Left lung (tissue), 10 donors: ENCODE results near the gene R3HDM2. TPM values are rescaled to one million over a fixed set of nuclear protein-coding genes. Genes with fewer than 3 reads are reported as not detected.

Experiments
- ATAC-seq: fragments of 200-7000 bp; cut with Tn5 transposase; one replicate; pipeline ENCODE4 v1.9.1; 2020; ENCODE audit warnings: moderate library complexity
- DNase-seq, 4 donors: peaks; one replicate each; pipeline ENCODE4 v3.0.0-alpha.2; 2013 to 2020
- H3K27ac ChIP-seq, 2 donors: fragments of 200-600 bp; sonication (generic) in 1 of 2; one replicate each; pipeline versions ENCODE4 v1.5.0 to v1.8.0; 2020 to 2021
- H3K27me3 ChIP-seq, 2 donors: fragments of 200-600 bp; sonication (generic) in 1 of 2; one replicate each; pipeline versions ENCODE4 v1.5.0 to v1.8.0; 2020 to 2021
- H3K36me3 ChIP-seq, 2 donors: fragments of 200-600 bp; sonication (generic) in 1 of 2; one replicate each; pipeline versions ENCODE4 v1.5.0 to v1.8.0; 2020 to 2021
- H3K4me1 ChIP-seq, 2 donors: fragments of 200-600 bp; one replicate each; pipeline ENCODE4 v1.8.0; 2021
- H3K4me3 ChIP-seq, 2 donors: fragments of 200-600 bp; sonication (generic) in 1 of 2; one replicate each; pipeline versions ENCODE4 v1.5.0 to v1.8.0; 2020 to 2021; ENCODE audit warnings: mild to moderate bottlenecking in 1 of 2
- H3K9me3 ChIP-seq, 2 donors: fragments of 200-600 bp; sonication (generic) in 1 of 2; one replicate each; pipeline versions ENCODE4 v1.5.0 to v1.8.0; 2020 to 2021
- intact Hi-C, 2 donors: fragments of 100-400 bp; cut with DNase I; formaldehyde crosslinking; loops; one replicate each; pipeline versions ENCODE4 v1.11.2 to v1.14.2; 2022
- polyA plus RNA-seq, 6 donors: library from polyadenylated mRNA; unstranded; fragments of 120-200 nt; gene quantifications; one replicate each; pipeline ENCODE4 v1.2.1, GENCODE V29; 2013; ENCODE audit not compliant: insufficient read length in 6 of 6
- total RNA-seq, 2 donors: library from RNA; stranded (reverse); fragmentation: NEBNext Ultra II Directional; extraction: Animal tissue kit (Norgen Biotek cat#: 25700); gene quantifications; one replicate each; pipeline ENCODE4 v1.2.1, GENCODE V29; 2021
- TF ChIP-seq, protein P1 (sequence below), 2 donors: fragments of 200-600 bp; sonication (generic) in 1 of 2; IDR thresholded peaks; one replicate each; pipeline versions ENCODE4 v1.5.0 to v1.8.0; 2021; ENCODE audit warnings: antibody characterized with exemption in 2 of 2
- donor health status: DM: no; HTN: yes; CAD: no.
- donor health status: DM: no; HTN: no; CAD: no.

The R3HDM2 gene
- total and polyA plus RNA-seq, 8 donors, result 52.4 to 92.3 (median 79.8) TPM

DNA sequence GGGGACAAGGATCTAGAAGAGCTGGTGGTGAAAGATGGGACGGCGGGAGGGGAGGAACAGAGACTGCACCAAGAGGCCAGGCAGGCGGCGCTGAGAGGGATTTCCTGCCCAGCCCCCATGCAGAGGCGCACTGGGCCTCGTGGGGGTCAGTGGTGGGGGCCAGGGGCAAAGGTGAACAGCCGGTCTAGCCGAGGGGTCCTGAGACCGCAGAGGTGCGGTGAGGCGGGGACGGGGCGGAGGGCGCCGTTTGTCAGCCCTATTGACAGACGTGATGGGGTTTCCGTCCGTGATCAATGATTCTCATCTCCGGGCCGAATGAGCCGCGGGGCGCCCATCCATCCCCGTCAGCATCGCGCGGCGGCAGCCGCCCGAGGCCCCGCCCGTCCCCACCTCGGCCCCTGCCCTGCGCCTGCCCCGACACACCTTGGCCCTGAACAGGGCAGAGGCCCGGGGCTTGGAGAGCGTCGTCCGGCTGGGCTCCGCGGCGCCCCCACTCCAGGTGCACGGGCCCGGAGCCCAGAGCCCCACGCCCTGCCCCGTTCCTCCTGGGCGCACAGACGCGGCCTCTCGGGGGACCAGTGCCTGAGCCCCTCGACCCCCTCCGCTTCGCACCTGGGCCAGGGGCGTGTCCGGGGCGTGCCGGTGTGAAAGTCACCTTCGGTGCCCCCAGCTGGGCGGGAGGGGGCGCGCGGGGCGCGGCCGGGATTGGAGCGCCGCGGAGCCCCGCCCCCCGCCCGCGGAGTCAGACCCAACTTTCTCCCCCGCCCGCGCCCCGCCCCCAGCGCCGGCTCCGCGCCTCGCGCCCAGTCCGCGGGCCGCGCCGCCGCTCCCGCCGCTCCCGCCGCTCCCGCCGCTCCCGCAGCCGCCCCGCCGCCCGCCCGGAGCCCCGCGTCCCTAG lies 214.6 kb downstream of the R3HDM2 start, which contains the start of gene NXPH4:
TSS of gene NXPH4 (plus strand) at position 781 of the 898 bp plus-strand sequence. CDS start 176 bp downstream, outside the sequence.
- DNase-seq (peak in 1 of 4 donors; percentile 38), ATAC-seq (peak; percentile 4)
- Histone ChIP-seq H3K27ac (no peak within 1 kb of the TSS), H3K4me3 (peak within 1 kb of the TSS; percentile 27 to 35), H3K9me3 (no peaks in the 10 kb centered on the region), H3K36me3 (peaks cover 0 to 18% of the 10 kb centered on the region in 2 donors), H3K4me1 (peaks cover 15 to 37% of the 10 kb centered on the region in 2 donors), H3K27me3 (peaks cover 59 to 78% of the 10 kb centered on the region in 2 donors)
- intact Hi-C loops, result no loop called here
- TF ChIP-seq, protein P1, sequence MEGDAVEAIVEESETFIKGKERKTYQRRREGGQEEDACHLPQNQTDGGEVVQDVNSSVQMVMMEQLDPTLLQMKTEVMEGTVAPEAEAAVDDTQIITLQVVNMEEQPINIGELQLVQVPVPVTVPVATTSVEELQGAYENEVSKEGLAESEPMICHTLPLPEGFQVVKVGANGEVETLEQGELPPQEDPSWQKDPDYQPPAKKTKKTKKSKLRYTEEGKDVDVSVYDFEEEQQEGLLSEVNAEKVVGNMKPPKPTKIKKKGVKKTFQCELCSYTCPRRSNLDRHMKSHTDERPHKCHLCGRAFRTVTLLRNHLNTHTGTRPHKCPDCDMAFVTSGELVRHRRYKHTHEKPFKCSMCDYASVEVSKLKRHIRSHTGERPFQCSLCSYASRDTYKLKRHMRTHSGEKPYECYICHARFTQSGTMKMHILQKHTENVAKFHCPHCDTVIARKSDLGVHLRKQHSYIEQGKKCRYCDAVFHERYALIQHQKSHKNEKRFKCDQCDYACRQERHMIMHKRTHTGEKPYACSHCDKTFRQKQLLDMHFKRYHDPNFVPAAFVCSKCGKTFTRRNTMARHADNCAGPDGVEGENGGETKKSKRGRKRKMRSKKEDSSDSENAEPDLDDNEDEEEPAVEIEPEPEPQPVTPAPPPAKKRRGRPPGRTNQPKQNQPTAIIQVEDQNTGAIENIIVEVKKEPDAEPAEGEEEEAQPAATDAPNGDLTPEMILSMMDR (IDR thresholded peaks at IDR 0.05), result no peak

DNA sequence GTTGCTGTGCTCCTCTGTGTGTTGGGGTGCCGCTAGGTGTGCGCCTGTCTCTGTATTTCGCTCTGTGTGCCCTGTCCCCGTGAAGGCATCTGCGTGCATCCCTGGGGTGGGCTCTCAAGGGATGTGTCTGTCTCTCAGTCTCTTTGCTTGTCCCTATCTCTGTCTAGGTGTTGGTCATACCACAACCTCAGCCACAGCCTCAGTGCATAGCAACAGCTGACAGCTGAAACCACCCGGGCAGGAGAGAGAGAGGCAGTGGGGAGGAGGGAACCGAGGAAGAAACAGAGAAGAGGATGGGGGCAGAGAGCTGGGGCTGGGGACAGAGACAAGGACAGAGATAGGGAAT lies 215.2 kb downstream of the R3HDM2 start:
- peaks cover 15 to 37% of the 10 kb centered on the region in 2 donors for H3K4me1 ChIP-seq
- TF ChIP-seq, protein P1 (IDR thresholded peaks at IDR 0.05), result no peak
- DNase-seq (no peak), ATAC-seq (no peak)
- H3K9me3 ChIP-seq, result no peaks in the 10 kb centered on the region
- H3K36me3 ChIP-seq, result peaks cover 0 to 24% of the 10 kb centered on the region in 2 donors
- H3K27ac ChIP-seq, result no peak overlapping the region
- H3K4me3 ChIP-seq, result no peak overlapping the region
- H3K27me3 ChIP-seq, result peaks cover 56 to 72% of the 10 kb centered on the region in 2 donors
- intact Hi-C loops, result no loop called here

DNA sequence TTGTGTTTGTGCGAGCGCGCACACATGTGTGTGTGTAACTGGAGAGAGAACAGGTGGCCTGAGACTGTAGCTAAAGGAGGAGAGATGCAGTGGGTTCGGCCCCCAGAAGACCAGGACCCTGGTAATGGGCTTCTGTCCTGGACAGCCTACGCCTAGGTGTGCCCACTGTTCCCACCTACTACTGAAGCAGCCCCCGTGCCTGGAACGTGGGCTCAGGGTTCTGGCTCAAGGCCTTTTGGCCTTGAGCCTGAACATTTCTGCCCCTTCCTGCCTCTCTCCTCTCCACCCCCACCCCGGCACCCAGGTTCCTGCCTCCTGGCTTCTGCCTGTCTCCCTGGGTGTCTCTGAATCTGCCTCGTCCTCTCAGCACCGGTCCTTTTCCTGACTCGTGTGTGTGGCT lies 215.8 kb downstream of the R3HDM2 start:
- TF ChIP-seq, protein P1 (IDR thresholded peaks at IDR 0.05), result no peak
- Histone ChIP-seq H3K36me3 (peaks cover 0 to 30% of the 10 kb centered on the region in 2 donors), H3K27ac (no peak overlapping the region), H3K27me3 (peaks cover 50 to 66% of the 10 kb centered on the region in 2 donors), H3K9me3 (no peaks in the 10 kb centered on the region), H3K4me1 (peaks cover 15 to 37% of the 10 kb centered on the region in 2 donors), H3K4me3 (no peak overlapping the region)
- intact Hi-C loops, result no loop called here
- no peak for ATAC-seq
- no peak for DNase-seq

DNA sequence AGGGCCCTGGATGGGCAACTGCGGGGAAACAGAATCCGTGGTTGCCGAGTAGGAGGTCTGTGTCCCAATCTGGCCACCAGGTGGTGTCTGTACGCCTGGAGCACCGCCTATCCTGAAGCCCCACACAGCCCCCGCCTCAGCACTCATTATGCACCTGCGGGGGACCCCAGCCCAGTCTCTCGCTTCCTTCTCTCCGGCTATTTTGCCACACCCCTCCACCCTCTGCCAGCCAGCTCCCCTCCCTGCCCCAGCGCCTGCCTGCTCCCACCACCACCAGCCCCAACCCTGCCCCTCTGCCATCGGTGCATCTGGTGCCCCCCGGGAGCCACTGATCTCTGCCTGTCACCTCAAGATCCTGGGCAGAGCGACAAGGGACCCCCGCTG lies 216.5 kb downstream of the R3HDM2 start:
- TF ChIP-seq, protein P1 (IDR thresholded peaks at IDR 0.05), result peak; percentile 69 to 77
- DNase-seq, result peak in 2 of 4 donors; percentile 57 to 63
- H3K36me3 ChIP-seq, result peaks cover 0 to 37% of the 10 kb centered on the region in 2 donors
- no peak overlapping the region for H3K4me3 ChIP-seq
- H3K9me3 ChIP-seq, result no peaks in the 10 kb centered on the region
- peaks cover 43 to 59% of the 10 kb centered on the region in 2 donors for H3K27me3 ChIP-seq
- H3K4me1 ChIP-seq, result peaks cover 15 to 37% of the 10 kb centered on the region in 2 donors
- intact Hi-C loops, result no loop called here
- no peak overlapping the region for H3K27ac ChIP-seq
- peak; percentile 62 for ATAC-seq

DNA sequence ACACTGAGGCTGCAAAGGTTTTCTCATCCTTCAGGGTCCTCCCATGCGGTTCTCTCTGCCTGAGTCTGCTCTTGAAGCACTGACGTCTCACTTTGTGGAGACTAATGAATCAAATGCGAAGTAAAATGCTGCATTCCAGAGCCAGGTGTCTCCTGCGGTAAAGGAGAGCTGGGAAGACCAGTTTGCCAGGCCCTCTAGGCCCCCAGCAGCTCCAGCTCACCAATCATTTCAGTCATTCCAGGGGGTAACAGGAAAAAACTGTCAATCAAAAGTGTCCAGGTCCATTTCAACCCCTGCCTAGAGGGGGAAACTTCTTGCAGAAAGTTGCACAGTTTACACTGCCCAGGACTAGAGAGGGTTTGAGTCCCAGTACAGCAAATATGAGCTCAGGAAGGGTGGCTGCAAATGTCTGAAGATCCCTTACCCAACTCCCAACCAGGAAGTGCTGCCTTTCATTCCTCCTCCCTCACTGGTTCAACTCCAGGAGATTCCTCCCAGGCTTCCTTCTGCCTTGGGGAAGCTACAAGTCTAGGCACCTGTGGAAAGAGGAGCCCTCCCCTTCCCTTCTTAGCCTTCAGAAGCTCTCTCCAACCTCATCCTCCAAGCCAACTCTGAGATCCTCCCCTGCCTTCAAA lies 217.0 kb downstream of the R3HDM2 start:
- Histone ChIP-seq H3K27me3 (peaks cover 39 to 54% of the 10 kb centered on the region in 2 donors), H3K9me3 (no peaks in the 10 kb centered on the region), H3K4me3 (no peak overlapping the region), H3K27ac (no peak overlapping the region), H3K4me1 (peaks cover 15 to 37% of the 10 kb centered on the region in 2 donors), H3K36me3 (peaks cover 0 to 42% of the 10 kb centered on the region in 2 donors)
- intact Hi-C loops, result no loop called here
- no peak for DNase-seq
- ATAC-seq, result no peak
- TF ChIP-seq, protein P1 (IDR thresholded peaks at IDR 0.05), result no peak
